Breast epithelium (tissue), 3 donors: Measurements from ENCODE around the gene GET4.

Source experiments
- CTCF ChIP-seq, 3 donors: fragments of 450-650 bp; IDR thresholded peaks; one replicate each; pipeline ENCODE4 v1.5.1; 2016 to 2017; ENCODE audit warnings: antibody characterized with exemption in 3 of 3, mild to moderate bottlenecking in 3 of 3, moderate library complexity in 3 of 3
- POLR2A ChIP-seq: fragments of 450-650 bp; IDR thresholded peaks from one replicate; pipeline ENCODE4 v1.6.1; 2016; ENCODE audit warnings: antibody characterized with exemption, mild to moderate bottlenecking, moderate library complexity
- POLR2AphosphoS5 ChIP-seq, 3 donors: sonication (generic); formaldehyde crosslinking; IDR thresholded peaks; one replicate each; pipeline ENCODE4 v1.6.1; 2017; ENCODE audit warnings: antibody characterized with exemption in 3 of 3

DNA sequence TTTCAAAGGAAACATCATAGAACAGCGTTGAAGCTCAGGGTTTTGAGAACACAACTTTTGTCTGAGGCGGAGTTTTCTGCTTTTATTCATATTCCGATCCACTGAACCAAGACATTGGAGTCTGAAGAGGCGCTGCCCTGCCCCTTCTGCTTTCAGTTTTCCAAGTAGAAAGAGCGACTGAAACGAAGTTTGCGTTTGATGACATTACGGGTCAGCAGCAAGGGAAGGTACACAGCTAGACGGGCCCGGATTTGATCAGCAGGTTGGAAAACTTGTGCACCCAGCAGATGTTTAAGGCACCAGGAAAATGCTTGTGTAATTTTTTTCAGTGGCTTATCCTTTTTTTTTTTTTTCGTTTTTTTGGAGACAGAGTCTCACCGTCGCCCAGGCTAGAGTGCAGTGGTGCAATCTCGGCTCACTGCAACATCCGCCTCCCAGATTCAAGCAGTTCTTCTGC is 43.4 kb upstream of the GET4 start:
- TF ChIP-seq CTCF (IDR thresholded peaks at IDR 0.05) (no peak), POLR2AphosphoS5 (IDR thresholded peaks at IDR 0.05) (no peak), POLR2A (no peak)
